Parathyroid adenoma (tissue), 2 donors: ENCODE measurements around the gene DUSP8.

Source experiments
- H2AFZ ChIP-seq: fragments of 300-600 bp; sonication (generic); one replicate; pipeline ENCODE4 v1.7.0; 2017; ENCODE audit warnings: antibody characterized with exemption, mild to moderate bottlenecking
- H3K27ac ChIP-seq: fragments of 300-600 bp; sonication (generic); one replicate; pipeline ENCODE4 v1.7.0; 2017
- H3K27me3 ChIP-seq: fragments of 300-600 bp; sonication (generic); one replicate; pipeline ENCODE4 v1.7.0; 2017; ENCODE audit warnings: low read length; ENCODE audit not compliant: control insufficient read depth, insufficient read depth
- H3K36me3 ChIP-seq: fragments of 300-600 bp; sonication (generic); one replicate; pipeline ENCODE4 v1.7.0; 2017; ENCODE audit warnings: low read length; ENCODE audit not compliant: control insufficient read depth, insufficient read depth
- H3K4me1 ChIP-seq: fragments of 300-600 bp; sonication (generic); one replicate; pipeline ENCODE4 v1.7.0; 2017; ENCODE audit warnings: control low read depth
- H3K4me2 ChIP-seq: fragments of 300-600 bp; sonication (generic); one replicate; pipeline ENCODE4 v1.7.0; 2017; ENCODE audit warnings: low read length
- H3K4me3 ChIP-seq: fragments of 300-600 bp; sonication (generic); one replicate; pipeline ENCODE4 v1.7.0; 2017; ENCODE audit warnings: low read depth, low read length
- H3K79me2 ChIP-seq: fragments of 300-600 bp; sonication (generic); one replicate; pipeline ENCODE4 v1.7.0; 2017; ENCODE audit warnings: control low read depth
- H3K9ac ChIP-seq: fragments of 300-600 bp; sonication (generic); one replicate; pipeline ENCODE4 v1.7.0; 2017; ENCODE audit warnings: mild to moderate bottlenecking
- H3K9me3 ChIP-seq: fragments of 300-600 bp; sonication (generic); one replicate; pipeline ENCODE4 v1.7.0; 2017; ENCODE audit warnings: low read length; ENCODE audit not compliant: control insufficient read depth
- CTCF ChIP-seq: fragments of 300-600 bp; sonication (generic); IDR thresholded peaks from one replicate; pipeline ENCODE4 v1.7.0; 2017; ENCODE audit warnings: antibody characterized with exemption, mild to moderate bottlenecking
- donor health status: primary hyperparathyroidism.

Gene DUSP8

GRCh38 chr11:1508491-1508891, 63.6 kb downstream of the DUSP8 start:
- no peaks in the 10 kb centered on the region for H3K9me3 ChIP-seq
- no peaks in the 10 kb centered on the region for H3K36me3 ChIP-seq
- peaks cover 39% of the 10 kb centered on the region for H3K79me2 ChIP-seq
- no peaks in the 10 kb centered on the region for H3K27me3 ChIP-seq
- no peak overlapping the region for H3K27ac ChIP-seq
- no peak for TF ChIP-seq CTCF
- no peaks in the 10 kb centered on the region for H3K4me1 ChIP-seq
- H3K4me3 ChIP-seq = no peak overlapping the region
- no peak overlapping the region for H3K9ac ChIP-seq
- H3K4me2 ChIP-seq = no peak overlapping the region
- H2AFZ ChIP-seq = no peak overlapping the region

- Histone ChIP-seq H3K36me3 (no peaks in the 10 kb centered on the region), H3K79me2 (peaks cover 43% of the 10 kb centered on the region), H3K4me3 (no peak overlapping the region), H3K27me3 (no peaks in the 10 kb centered on the region), H3K9me3 (no peaks in the 10 kb centered on the region), H3K4me2 (no peak overlapping the region), H3K27ac (no peak overlapping the region), H2AFZ (no peak overlapping the region), H3K4me1 (no peaks in the 10 kb centered on the region), H3K9ac (no peak overlapping the region)
- no peak for TF ChIP-seq CTCF
These were observed 64.5 kb downstream of the DUSP8 start for GRCh38 chr11:1507381-1508140.

- peaks cover 43% of the 10 kb centered on the region for H3K79me2 ChIP-seq
- no peak for TF ChIP-seq CTCF
- H3K9me3 ChIP-seq = no peaks in the 10 kb centered on the region
- H3K9ac ChIP-seq = no peak overlapping the region
- no peak overlapping the region for H3K27ac ChIP-seq
- no peak overlapping the region for H3K4me3 ChIP-seq
- no peak overlapping the region for H3K4me2 ChIP-seq
- H3K36me3 ChIP-seq = no peaks in the 10 kb centered on the region
- H3K27me3 ChIP-seq = no peaks in the 10 kb centered on the region
- H2AFZ ChIP-seq = no peak overlapping the region
- H3K4me1 ChIP-seq = no peaks in the 10 kb centered on the region
These were observed 65.1 kb downstream of the DUSP8 start for GRCh38 chr11:1506981-1507380.

- no peak for TF ChIP-seq CTCF
- Histone ChIP-seq H3K27me3 (no peaks in the 10 kb centered on the region), H2AFZ (no peak overlapping the region), H3K9me3 (no peaks in the 10 kb centered on the region), H3K4me1 (no peaks in the 10 kb centered on the region), H3K79me2 (peaks cover 46% of the 10 kb centered on the region), H3K4me3 (no peak overlapping the region), H3K9ac (no peak overlapping the region), H3K36me3 (no peaks in the 10 kb centered on the region), H3K4me2 (no peak overlapping the region), H3K27ac (no peak overlapping the region)
These were observed 66.6 kb downstream of the DUSP8 start for GRCh38 chr11:1505480-1505879.
